Prostate gland (tissue), 2 donors: ENCODE measurements around the gene AFMID.

ENCODE experiments used
- POLR2A ChIP-seq: fragments of 450-650 bp; IDR thresholded peaks from one replicate; pipeline ENCODE4 v1.6.1; 2016; ENCODE audit warnings: antibody characterized with exemption, mild to moderate bottlenecking
- POLR2AphosphoS5 ChIP-seq: sonication (generic); formaldehyde crosslinking; IDR thresholded peaks from one replicate; pipeline ENCODE4 v1.6.1; 2017; ENCODE audit warnings: antibody characterized with exemption
- TF ChIP-seq, protein P1 (sequence below), 4 experiments: fragments of 200-600 bp in 2 of 4; fragments of 450-650 bp in 2 of 4; sonication (generic) in 2 of 4; IDR thresholded peaks; 1 replicate in 3 of 4; 2 replicates in 1 of 4; pipeline ENCODE4 v1.5.1; 2016 to 2019; ENCODE audit warnings: antibody characterized with exemption in 4 of 4, mild to moderate bottlenecking in 2 of 4, moderate library complexity in 2 of 4

DNA sequence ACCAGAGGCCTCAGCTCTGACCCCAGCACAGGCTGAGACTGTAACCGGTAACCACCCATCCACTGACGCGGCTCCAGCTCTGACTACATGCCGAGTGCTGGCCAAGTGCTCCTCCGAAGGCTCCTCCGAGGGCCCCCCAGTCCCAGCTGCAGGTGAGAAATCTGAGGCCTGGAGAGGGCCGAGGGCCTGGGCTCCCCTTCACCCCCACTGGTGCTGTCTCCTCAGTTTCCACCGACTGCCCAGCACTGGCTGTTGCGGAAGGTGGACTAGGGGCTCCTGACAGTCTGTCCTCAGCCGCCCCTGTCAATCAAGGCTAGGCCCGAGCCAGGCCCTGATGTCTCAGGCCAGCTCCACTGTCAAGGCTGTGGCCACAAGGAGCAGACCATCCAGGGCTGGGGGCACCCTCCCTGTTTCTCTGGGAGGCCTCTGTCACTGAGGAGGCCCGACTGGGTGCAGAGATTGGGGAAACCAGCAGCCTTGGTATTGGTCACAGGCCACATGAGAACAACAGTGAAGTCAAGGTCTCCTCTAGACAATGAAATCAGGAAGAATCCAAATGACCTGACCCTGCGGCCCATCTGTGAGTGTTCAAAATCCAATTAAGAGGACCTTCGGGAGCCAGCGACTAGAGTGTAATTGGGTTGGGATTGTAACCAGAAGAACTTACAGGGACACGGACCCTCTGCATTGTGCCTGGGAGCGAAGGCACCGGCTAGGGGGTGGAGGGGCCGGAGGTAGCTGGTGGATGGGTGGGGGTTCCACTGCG lies 49.4 kb downstream of the AFMID start:
- TF ChIP-seq, protein P1, sequence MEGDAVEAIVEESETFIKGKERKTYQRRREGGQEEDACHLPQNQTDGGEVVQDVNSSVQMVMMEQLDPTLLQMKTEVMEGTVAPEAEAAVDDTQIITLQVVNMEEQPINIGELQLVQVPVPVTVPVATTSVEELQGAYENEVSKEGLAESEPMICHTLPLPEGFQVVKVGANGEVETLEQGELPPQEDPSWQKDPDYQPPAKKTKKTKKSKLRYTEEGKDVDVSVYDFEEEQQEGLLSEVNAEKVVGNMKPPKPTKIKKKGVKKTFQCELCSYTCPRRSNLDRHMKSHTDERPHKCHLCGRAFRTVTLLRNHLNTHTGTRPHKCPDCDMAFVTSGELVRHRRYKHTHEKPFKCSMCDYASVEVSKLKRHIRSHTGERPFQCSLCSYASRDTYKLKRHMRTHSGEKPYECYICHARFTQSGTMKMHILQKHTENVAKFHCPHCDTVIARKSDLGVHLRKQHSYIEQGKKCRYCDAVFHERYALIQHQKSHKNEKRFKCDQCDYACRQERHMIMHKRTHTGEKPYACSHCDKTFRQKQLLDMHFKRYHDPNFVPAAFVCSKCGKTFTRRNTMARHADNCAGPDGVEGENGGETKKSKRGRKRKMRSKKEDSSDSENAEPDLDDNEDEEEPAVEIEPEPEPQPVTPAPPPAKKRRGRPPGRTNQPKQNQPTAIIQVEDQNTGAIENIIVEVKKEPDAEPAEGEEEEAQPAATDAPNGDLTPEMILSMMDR (IDR thresholded peaks at IDR 0.05), result no peak
- TF ChIP-seq POLR2A, result no peak
- TF ChIP-seq POLR2AphosphoS5, result no peak
